GM21515 (cell line): ENCODE data around the gene C4orf51.
A peak's percentile ranks its signal among the peaks of the same experiment; 100 is the strongest.

ENCODE experiments used
- ATAC-seq: cut with Tn5 transposase; IDR thresholded peaks from one replicate; pipeline ENCODE4 v1.9.1; 2021; ENCODE audit not compliant: unreplicated experiment

Gene C4orf51

DNA sequence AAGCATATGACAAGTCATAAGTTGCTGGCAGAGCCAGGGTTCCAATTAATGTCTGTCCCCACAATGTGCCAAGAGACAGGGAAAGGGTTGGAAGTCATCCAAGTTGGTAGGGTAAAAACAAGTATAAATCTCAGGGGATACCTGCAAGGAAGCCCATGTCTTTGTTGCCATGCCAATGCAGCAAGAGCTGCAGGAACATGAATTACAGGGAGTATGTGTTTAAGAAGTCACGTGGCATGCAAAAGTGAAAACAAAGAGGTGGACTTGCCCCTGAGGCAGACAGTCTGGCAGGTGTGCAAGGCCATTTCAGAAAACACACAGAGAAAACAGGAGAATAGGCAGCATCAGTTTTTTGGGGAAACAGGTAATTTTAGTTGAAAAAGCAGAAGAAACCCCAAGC is 29.4 kb downstream of the C4orf51 start:
- peak; percentile 18 for ATAC-seq

- peak; percentile 69 for ATAC-seq
These were observed 29.9 kb downstream of the C4orf51 start for GRCh38 chr4:145709843-145710242.

DNA sequence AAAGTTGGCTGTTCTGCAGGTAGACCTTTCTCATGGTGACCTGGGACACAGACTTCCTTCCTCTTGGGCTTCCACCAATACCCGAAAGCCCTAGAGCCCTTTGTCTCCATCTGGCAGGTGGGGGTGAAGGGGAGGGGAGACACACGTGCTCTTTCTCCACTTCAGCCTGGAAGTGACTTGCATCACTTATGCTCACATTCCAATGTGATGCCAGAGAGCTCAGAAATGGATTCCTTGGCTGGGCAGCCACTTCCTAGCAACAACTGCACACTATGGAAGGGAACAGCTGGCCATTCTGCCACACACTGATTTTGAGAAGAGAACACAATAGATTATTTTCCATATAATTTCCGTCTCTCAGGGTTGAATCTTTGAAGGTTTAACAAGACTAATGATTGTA is 36.3 kb downstream of the C4orf51 start:
- ATAC-seq: no peak

DNA sequence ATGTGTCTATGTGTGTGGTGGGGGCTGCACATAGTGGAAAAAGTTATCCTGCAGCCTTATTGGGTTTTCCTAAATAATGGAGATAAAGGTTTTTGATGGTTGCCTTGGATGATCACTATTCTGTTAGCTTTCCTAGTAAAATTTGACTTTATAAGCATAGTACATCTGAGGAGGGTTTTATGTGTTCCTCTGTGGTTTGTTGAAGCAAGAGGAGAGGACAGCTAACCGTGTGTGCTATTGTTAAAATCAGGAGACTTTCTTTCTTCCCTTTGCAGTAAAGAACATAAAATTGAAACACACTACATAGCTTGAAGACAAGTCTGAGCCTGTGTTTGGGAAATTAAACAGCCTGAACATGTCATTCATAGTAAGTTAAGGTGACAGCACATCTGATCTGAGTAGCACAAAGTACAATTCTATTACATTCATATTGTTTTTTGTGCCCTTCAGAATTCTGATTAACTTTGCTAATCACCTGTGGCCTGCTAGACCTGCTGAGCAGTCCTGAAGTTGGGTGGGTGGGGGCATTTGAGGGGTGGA is 36.8 kb downstream of the C4orf51 start:
- ATAC-seq: no peak

- ATAC-seq: peak; percentile 85
These were observed 40.0 kb downstream of the C4orf51 start for GRCh38 chr4:145719752-145720624.

GRCh38 chr4:145720656-145721055 is 40.7 kb downstream of the C4orf51 start:
- peak; percentile 7 for ATAC-seq

DNA sequence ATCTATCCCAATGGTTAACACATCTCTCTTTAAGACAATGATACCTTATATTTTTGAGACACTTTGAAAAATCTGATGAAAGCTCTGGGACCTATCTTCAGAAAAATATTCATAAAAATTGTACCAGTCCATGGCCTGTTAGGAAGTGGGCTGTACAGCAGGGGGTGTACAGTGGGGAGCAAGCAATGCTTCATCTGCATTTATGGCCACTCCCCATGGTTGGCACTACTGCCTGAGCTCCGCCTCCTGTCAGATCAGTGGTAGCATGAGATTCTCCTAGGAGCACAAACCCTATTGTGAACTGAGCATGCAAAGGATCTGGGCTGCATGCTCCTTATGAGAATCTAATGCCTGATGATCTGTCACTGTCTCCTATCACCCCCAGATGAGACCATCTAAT is 42.6 kb downstream of the C4orf51 start:
- no peak for ATAC-seq

GRCh38 chr4:145723336-145723735 is 43.4 kb downstream of the C4orf51 start:
- no peak for ATAC-seq

DNA sequence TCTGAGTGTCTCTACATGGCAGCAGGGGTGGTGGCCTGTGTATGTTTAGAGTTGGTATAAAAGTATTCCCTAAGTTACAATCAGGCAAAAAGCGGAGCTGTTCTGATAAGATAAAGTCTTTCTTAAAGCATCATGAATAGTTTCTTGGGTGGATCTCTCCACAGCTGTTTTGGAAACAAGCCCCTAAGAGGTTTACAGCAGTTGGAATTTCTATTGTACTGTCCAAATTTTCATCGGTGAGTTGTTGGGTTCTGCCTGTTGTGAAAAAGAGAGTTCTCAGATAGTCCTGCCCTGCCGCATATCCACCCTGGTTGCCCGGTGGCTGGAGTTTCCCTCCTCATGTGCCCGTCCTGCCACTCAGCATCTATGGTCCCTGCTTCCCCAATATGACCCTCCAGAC is 50.1 kb downstream of the C4orf51 start:
- no peak for ATAC-seq

DNA sequence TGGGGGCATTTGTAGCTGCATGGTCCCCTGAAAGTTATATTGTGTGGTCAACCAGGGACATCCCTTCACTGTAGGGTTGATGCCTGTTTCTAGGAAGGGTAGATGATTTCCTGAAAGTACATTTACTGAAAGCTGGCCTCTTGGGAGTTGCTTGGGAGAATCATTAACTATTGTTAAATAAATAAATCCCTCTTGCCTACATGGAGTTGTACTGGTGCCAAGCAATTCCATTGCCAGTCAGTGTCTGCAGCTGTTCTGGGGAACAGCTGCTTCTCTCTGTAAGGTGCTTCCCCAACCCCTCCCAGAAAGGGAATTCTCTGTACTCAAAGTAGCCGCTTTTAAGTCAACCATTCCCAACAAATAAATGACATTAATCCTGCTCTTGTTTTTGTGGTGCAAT is 51.1 kb downstream of the C4orf51 start:
- no peak for ATAC-seq

DNA sequence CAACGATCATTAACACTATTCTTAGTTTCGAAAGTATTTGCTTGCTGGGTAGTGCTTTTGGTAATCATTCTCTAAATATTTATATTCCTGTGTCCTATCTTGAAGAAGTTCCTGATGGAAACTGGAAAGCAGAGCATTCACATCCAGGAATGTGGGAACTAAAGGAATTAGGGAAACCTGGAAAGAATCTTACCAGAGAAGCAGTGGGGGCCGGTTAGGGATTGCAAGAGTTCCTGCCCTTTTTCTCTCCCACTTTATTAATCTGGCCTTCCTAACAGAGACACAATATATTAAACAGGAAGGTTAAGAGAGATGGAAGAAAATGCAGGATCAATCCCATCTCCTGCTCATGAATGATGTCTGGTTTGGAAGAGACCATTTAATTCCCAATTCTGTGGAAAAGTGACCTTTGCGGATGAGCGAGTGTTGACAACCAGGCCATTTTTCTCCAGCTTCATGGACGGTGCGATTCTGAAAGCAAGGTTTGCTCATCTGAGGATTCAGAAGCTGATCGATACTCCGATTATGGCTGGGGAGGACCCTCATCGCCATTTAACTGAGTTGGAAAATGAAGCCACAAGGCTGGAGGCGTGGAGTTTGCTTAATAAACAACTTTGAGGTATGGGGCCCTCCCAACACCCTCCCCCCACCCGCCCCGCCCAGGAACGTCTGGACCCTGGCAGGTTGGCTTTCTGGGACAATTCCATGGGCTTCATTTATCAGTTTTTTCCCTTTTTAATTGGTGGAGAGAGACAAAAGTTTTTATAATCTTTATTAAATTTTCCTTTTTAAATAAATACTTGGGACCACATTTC is 52.3 kb downstream of the C4orf51 start:
- no peak for ATAC-seq

DNA sequence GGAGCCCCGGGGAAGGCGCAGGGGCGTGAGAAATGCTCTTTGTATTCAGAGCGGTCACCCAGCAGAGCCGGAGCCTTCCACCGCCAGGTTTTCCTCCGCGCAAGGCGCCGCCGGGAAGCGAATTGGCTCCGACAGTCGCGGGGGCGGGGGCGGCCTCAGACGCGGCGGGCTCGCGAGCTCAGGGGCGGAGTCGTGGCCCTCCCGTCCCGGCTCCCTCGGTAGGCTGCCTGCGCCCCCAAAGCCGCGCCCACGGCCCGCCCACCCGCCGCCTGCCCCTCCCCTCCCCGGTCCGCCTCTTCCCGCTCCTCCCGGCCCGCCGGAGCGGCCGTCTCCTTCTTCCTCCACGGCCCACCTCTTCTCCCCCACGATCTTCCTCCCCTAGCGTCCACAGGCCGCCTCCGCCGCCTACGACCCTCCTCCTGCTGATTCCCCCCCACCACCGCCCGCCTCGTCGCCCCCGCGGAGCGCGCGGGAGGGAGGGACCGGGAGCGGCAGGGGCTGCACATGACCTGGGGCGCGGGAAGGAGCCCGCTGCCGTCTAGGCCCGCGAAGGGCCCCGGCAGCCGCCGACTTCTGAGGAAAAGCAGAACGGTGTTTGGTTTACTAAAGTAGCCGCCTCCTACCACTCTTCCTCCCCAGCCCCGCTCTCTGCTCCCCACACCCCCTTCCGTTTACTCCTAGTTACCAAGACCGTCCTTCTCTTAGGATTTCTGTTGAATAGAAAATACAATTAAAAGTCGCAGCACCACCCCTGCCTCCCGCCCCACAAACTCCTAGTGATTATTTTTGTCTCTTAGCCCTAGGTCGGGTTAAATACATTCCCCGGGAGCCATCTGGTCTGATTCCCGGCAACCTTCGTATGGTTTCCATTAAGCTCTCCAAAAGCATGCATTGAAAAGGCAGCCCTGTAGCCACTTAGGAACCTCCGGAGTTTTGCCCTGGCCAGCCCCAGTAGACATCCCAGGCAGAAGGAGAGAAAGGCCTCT is 53.2 kb downstream of the C4orf51 start:
- peak; percentile 90 for ATAC-seq

DNA sequence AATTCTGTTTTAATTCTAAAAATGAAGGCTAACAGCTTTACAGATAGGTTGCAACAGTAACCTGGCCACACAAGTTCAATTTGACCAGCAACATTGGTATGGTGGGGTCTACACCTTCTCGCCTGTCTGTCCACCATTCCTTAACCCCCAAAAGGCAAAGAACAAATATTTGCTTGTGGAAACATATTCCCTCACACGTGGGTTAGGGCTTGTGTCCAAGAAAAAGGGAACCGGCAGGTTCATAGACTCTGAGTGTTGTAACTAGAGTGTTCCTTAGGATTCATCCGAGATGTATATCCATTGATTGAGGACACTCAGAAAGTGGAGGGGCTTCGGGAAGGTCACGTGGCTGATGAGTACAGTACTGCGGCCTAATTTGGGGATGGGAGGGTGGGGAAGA is 54.1 kb downstream of the C4orf51 start:
- ATAC-seq: no peak

DNA sequence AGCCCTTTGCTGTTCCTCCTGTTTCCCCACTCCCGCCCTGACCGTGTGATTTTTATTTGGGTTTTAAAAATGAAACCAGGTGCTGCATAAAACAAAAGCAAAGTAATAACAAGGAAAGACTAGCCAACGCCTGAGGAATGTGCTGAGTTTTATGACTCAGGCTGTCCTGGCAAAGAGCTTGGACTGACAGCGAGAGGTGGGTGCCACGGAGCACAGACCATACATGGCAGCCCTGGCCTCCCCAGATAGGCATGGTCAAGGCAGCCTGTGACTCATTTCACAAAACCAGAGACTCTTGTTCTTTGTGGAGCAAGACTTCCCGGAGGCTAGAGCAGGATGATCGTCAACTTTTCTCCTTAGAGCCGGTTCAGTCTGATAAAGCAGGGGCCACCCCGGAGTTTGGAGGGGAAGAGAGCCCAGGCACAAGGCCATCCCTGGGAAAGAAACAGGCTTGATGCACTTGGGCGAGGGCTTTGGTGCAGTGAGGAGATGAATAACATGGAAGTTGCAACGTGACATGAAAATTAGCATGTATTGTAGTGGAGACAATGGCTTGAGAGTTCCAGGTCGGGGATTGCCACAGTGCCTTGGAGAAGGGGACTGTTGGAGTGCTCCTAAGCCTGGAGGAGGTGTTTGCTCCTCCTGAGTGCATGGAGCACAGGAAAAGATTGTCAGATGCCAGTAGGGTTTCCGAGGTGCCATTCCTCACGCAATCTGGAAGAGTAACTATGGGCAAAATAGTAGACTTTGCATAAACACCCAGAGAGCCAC is 54.8 kb downstream of the C4orf51 start:
- no peak for ATAC-seq

GRCh38 chr4:145735347-145735675 is 55.4 kb downstream of the C4orf51 start:
- ATAC-seq: no peak

DNA sequence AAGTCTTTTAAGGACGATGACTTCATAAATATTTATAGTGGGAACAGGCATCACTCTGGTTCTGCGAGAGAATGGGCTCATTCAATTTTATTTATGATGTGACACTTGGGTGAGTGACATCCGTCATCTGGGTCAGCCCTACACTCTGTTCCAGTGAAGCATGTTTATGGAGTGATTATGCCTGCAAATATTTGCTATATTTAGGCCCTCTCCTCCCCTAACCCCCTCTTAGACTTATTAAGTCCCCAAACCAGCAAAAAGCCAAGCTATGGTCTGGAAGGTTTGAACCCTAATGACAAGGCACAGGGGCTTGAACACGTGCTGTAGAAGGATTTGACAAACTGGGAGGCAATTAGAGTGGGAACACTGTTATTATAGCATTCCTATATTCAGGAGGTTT is 55.9 kb downstream of the C4orf51 start:
- no peak for ATAC-seq

GRCh38 chr4:145736241-145736831 is 56.4 kb downstream of the C4orf51 start:
- no peak for ATAC-seq

GRCh38 chr4:145739845-145740244 is 59.9 kb downstream of the C4orf51 start:
- ATAC-seq: no peak

GRCh38 chr4:145740806-145741205 is 60.9 kb downstream of the C4orf51 start:
- ATAC-seq: no peak

GRCh38 chr4:145743641-145744040 is 63.7 kb downstream of the C4orf51 start:
- ATAC-seq: no peak
